CD4-positive, alpha-beta T cell treated with Interleukin-15 for 4 hours (primary cell): ENCODE measurements around the gene DBN1.
A peak's percentile ranks its signal among the peaks of the same experiment; 100 is the strongest.

Experiments used
- DNase-seq: peaks from one replicate; pipeline ENCODE4 v3.0.0-alpha.2; 2020; ENCODE audit warnings: low spot score

Gene DBN1

GRCh38 chr5:177504086-177505056, 30.9 kb upstream of the DBN1 start:
- no peak for DNase-seq

DNA sequence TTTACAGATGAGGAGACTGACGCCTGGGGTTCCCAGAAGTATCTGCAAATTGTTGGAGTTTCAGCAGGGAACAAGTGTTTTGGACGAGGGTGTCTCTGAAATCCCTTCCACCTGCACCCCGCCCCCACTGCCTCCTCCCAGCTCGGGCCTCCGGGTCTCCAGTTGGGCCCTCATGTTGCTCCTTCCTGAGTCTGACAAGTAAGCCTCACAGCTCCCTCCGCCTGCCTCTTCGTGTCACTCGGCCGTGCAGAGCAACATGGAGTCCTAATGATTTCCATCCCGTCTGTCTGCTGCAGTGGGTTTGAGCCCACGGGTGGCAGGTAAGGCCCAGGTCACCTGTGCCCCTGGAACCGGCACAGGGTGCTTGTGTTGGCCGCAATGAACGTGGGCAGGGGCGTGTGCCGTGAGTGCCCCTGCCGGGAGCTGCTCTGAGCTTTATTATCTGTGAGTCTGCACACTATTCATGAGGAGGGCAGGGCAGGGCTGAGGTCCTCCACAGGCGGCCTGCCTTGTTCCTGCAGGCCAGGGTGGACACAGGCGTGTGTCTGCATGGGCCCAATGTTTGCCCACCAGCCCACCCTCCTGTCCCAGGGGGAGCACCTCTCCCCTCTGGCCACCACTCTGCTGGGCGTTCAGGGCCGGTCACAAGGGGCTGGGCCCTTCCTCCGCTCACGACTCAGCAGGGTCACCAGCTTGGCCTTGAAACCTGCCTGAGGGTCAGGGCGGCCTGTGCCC, 30.1 kb upstream of the DBN1 start:
- no peak for DNase-seq

- DNase-seq, result no peak
Measured at GRCh38 chr5:177502886-177503285, 29.5 kb upstream of the DBN1 start.

DNA sequence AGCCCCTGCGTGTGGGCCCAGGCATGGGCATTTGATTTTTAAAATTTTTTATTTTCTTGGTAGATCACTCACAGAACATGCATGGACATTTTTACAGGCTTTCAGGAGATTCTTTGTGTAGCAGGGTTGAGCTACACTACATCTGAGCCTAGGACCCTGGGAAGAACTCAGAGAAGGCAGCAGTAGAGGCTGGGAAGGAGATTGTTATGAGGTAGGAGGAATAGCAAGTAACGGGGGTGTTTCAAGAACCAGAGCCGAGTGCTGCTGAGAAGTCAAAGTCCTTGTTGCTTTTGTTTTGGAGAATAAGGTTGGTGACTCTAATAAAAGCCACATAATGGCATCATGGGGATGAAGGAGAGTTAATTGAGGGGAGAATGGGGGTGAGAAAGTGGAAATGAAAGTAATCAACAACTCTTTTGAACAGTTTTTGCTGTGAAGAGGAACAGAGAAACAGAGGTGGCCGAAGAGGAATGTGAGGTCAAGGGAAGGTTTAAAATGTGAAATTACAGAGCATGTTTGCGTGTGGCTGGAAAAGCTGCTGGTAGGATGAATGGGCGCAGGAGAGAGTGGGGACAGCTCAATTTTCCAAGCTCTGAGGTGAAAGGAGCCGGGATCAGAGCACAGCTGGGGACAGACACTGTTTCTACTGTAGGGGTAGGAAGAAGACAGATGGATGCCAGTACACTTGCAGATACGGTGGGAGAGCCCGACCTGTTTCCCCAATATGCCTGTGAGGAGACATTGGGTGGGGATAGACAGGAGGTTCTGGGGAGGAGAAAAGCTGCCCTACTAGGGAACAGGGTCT, 28.6 kb upstream of the DBN1 start:
- DNase-seq, result no peak

DNA sequence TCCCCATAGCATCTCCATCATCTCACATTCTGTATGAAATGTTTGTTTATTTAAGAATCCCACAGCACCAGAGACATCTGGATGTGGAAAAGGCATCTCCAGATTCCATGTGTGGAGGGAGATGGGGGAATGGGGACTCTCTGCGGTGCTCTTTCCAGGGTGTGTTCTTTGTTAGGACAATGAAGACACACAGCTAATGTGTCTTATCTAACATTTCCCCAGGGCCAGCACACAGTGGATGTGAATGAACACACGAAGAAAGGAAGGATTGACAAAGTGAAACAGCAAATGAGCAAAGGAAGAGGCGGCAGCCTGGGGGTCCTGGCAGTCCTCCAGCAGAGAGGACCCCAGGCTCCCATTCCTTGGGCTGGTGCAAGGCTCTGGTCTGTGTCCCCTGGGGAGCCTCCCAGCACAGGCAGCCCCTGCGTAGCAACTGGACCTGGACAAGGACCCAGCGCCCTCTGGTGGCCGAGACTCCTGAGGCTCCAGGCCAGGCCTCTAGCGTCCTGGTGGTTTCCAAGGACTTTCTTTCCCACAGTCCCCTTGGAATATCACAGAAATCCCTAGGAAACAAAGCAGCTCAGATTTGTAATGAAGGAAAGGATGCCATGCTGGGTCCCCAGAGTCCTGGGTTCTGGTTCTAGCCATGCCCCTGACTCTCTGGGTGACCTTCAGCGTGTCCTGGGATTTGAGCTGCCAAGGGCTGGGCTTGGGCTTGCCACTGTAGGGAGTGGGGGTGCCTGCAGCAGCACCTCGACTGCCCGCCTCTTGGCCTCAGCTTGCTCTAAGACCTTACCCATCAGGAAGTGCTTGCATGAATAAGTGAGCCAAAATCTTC, 27.5 kb upstream of the DBN1 start:
- DNase-seq, result peak; percentile 82

DNA sequence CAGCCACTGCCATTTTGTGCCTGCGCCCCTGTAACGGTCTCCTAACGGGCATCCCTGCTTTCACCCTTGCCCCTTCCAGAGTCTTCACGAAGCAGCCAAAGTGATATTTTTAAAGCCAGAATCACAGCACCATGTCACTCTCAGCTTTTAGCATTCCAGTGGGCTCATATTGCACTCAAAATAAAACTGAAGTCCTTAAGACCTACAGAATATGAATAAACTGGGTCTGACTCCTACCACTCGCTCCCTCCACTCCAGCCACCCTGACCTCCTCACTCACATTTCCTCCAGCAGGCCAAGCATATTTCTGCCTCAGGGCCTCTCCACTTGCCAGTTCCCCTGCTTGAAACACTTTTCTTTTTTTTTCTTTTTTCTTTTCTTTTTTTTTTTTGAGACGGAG, 26.4 kb upstream of the DBN1 start:
- no peak for DNase-seq

- no peak for DNase-seq
Measured at GRCh38 chr5:177498013-177498787, 24.8 kb upstream of the DBN1 start.

DNA sequence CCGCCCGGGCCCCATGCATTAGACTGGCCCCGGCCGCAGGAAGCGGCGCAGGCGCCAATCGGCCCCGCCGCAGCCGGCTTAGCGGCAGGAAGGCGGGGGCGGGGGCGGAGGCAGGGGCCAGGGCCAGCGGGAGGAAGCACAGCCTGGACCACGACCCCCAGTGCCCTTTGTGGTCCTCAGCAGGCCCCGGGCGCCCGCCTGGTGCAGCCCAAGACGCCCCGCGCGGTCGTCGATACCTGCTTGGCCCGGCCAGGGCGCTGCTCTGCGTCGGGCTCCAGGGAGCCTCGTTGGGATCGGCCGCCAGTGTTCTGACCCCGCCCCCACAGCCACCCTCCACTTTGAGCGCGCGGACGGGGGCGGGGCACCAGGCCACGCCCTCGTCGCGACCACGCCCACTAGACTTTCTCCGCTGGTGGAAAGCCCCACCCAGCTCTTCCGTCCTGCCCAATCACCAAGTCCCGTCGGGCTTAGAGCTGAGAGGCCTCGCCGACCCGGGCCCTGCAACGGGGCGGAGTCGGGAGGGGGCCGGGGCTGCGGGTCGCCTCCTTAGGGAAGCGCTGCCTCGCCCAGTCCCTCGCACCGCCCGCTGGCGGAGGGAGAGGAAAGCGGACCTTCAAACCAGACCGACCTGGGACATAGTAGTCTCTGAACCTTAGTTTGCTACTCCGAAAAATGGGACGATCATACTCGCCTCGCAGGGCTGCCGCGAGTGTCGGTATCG, 24.0 kb upstream of the DBN1 start, which contains the start of gene PDLIM7:
TSS of gene PDLIM7 (minus strand) at position 313 of the 721 bp plus-strand sequence. CDS start 1,092 bp downstream, outside the sequence.
- peak; percentile 94 for DNase-seq

GRCh38 chr5:177496727-177497291, 23.4 kb upstream of the DBN1 start:
- no peak for DNase-seq

GRCh38 chr5:177496070-177496726, 22.8 kb upstream of the DBN1 start:
- no peak for DNase-seq

DNA sequence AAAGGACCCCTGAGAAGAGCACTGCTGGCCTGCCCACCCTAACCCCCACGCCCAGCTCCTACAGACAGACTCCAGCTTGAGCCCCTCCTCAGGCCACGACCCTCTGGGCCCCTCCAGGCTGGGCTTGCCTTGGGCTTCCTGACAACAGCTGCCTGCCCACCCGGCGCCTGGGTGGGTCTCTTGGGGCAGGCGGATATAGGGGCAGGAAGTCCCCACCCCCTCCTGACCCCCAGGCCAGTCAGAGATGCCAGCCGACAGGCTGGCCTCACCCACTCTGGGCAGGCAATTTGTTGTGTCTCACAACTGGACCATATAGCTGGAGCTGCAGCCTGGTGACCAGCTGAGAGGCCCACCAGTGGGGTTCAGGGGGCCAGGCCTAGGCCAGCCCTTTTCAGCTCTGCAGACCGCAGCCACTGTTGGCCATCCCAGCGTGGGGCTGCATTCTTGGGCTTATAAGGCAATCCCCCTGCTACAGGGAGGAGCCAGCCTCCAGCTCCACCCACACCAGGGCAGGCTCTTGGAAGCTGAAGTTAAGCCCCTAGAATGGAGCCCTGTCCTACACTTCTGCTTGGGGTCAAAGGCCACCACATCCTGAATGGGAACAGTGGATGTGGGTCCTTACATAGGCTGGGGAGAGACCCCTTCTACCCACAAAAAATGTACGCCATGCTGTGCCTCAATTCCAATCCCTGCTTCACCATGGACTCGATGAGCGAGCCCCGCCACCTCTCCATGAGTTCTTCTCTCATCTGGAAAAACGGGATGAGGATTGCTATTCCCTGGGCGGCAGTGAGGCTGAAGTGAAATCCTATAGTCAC, 22.0 kb upstream of the DBN1 start:
- no peak for DNase-seq

- peak; percentile 41 for DNase-seq
Measured at GRCh38 chr5:177494346-177495195, 21.1 kb upstream of the DBN1 start.

GRCh38 chr5:177493795-177494345, 20.4 kb upstream of the DBN1 start:
- DNase-seq, result no peak

DNA sequence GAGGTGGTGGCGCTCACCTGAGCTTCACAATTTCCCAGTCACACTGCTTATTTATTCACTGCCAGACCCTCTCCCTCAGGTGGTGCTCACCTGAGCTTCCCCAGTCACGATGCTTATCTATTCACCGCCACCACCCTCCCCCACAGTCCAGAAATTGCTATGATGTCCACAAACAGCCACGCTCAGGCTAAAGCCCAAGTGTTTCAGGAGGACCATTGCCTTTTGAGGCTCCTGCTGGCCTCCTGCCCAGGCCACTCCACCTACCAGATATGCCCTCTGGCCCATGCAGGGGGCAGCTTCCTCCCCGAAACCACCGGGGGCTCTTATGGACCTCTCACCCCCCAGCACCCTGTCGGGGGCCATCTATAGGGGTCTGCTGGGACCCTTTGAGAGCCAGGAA, 19.4 kb upstream of the DBN1 start:
- no peak for DNase-seq

- no peak for DNase-seq
Measured at GRCh38 chr5:177491983-177492746, 18.7 kb upstream of the DBN1 start.

DNA sequence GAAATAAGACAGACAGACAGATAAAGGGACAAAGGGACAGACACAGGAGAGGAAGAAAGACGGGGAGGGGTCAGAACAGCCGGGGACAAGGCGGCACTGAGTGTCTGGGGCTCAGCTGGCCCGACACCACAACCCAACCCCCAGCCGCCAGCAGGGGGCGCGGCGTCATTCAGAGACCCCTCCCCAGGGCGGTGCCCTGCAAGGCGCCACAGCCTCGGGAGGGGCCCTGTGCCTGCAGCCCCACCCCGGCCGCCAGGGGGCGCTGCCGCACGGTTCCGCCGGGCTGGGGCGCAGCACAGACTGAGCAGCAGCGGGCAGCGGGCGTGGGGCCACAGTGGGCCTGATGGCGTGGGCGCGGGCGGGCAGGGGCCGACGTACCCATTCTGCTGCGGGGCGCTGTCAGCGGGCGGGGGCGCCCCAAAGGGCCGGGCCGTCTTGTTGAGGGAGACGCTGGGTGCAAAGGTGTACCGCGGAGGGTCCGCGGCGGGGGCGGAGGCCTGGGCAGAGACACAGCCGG, 18.1 kb upstream of the DBN1 start:
- DNase-seq, result no peak
